C4-2B (cell line): ENCODE measurements around the gene LPP.

Experiments used
- H3K27ac ChIP-seq: fragments of 450-650 bp; 2 replicates; pipeline ENCODE4 v1.5.1; 2017
- ZFX ChIP-seq: fragments of 450-650 bp; IDR thresholded peaks from 2 replicates; pipeline ENCODE4 v1.6.1; 2017
- TF ChIP-seq, protein P1 (sequence below): fragments of 450-650 bp; conservative IDR thresholded peaks from 2 replicates; pipeline ENCODE4 v1.5.1; 2017; ENCODE audit warnings: mild to moderate bottlenecking

Gene LPP

GRCh38 chr3:188490416-188490815 is 336.5 kb downstream of the LPP start:
- no peak overlapping the region for H3K27ac ChIP-seq
- TF ChIP-seq ZFX: no peak
- TF ChIP-seq, protein P1, sequence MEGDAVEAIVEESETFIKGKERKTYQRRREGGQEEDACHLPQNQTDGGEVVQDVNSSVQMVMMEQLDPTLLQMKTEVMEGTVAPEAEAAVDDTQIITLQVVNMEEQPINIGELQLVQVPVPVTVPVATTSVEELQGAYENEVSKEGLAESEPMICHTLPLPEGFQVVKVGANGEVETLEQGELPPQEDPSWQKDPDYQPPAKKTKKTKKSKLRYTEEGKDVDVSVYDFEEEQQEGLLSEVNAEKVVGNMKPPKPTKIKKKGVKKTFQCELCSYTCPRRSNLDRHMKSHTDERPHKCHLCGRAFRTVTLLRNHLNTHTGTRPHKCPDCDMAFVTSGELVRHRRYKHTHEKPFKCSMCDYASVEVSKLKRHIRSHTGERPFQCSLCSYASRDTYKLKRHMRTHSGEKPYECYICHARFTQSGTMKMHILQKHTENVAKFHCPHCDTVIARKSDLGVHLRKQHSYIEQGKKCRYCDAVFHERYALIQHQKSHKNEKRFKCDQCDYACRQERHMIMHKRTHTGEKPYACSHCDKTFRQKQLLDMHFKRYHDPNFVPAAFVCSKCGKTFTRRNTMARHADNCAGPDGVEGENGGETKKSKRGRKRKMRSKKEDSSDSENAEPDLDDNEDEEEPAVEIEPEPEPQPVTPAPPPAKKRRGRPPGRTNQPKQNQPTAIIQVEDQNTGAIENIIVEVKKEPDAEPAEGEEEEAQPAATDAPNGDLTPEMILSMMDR: no peak

DNA sequence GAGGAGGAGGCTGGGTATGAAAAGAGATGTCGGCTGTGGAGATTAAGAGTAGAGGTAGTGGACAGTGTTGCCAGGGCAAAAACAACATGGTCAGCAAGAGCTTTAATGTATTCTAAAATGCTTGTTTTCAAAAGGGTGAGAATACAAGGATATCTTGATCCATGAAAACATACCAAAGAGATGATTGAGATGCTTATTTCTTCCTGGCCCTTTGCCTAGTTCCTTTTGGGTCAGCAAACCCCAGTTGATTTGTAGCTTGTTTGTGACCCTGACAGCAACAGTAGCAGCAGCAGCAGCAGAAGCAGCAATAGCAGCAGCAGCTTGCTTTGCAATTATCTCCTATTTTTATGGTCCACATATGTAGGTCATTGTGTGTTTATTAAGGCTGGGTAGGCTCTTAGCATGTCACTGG is 337.3 kb downstream of the LPP start:
- TF ChIP-seq ZFX: no peak
- TF ChIP-seq, protein P1: no peak
- H3K27ac ChIP-seq: no peak overlapping the region

DNA sequence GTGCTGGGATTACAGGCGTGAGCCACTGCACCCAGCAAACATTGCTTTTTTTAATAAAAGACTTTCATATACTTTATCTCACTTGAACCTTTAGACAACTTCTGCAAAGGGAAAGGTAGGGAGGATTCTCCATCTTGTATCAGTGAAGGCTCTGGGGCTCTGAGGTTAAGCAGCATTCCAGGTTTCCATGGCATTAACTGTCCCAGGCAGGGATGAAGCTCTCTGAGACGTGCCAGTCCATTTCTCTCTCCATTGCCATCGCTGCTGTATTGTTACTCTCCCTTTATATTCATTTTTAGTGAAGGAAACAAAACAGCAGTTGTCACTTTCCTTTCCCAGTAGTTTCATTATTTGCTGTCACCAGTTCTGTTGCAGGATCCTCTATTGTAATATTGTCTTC is 342.4 kb downstream of the LPP start:
- TF ChIP-seq, protein P1: no peak
- no peak for TF ChIP-seq ZFX
- H3K27ac ChIP-seq: no peak overlapping the region

DNA sequence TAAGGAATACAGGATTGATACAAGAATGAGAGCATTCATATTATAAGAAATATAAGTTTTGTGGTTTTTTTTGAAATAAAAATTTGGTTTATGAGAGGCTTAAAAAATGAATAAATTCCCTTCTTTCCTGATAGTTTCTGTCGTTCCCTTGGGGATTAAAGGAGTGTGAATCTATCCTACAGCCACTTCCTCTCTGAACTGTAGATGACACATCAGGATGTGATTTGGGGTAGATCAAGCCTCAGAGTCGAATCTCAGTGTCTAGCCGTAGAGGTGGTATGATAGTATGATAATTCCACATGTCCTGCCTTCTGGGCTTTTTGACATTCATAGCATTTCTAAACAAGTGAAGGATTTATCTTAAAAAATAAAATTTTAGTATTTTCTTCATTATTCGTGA is 343.1 kb downstream of the LPP start:
- TF ChIP-seq, protein P1: no peak
- TF ChIP-seq ZFX: no peak
- no peak overlapping the region for H3K27ac ChIP-seq

DNA sequence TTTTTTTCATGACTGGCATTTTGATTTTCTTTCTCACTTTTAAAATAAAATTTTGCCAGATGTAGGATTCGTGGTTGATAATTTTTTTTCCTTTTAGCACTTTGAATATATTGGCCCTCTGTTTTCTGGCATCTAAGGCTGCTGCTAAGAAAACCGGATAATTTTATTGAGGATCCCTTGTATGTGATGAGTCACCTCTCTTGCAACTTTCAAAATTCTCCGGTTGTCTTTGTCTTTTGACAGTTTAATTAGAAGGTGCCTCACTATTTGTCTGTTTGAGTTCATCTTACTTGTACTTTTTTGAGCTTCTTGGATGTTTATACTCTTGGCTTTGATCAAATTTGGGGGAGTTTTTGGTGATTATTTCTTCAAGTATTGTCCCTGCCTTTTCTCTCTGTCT is 349.7 kb downstream of the LPP start:
- H3K27ac ChIP-seq: no peak overlapping the region
- TF ChIP-seq, protein P1: no peak
- no peak for TF ChIP-seq ZFX

GRCh38 chr3:188505151-188505550 is 351.2 kb downstream of the LPP start:
- no peak overlapping the region for H3K27ac ChIP-seq
- TF ChIP-seq, protein P1: 0 out of 2 replicates have a peak, but pooled peaks have one; percentile 1
- no peak for TF ChIP-seq ZFX

- no peak for TF ChIP-seq ZFX
- TF ChIP-seq, protein P1: no peak
These were observed 352.0 kb downstream of the LPP start for GRCh38 chr3:188505911-188506310.

More at GRCh38 chr3:188505911-188506310, 352.0 kb downstream of the LPP start:
- H3K27ac ChIP-seq: no peak overlapping the region
